ENCODE results near the gene FOXP1.

The FOXP1 gene

DNA sequence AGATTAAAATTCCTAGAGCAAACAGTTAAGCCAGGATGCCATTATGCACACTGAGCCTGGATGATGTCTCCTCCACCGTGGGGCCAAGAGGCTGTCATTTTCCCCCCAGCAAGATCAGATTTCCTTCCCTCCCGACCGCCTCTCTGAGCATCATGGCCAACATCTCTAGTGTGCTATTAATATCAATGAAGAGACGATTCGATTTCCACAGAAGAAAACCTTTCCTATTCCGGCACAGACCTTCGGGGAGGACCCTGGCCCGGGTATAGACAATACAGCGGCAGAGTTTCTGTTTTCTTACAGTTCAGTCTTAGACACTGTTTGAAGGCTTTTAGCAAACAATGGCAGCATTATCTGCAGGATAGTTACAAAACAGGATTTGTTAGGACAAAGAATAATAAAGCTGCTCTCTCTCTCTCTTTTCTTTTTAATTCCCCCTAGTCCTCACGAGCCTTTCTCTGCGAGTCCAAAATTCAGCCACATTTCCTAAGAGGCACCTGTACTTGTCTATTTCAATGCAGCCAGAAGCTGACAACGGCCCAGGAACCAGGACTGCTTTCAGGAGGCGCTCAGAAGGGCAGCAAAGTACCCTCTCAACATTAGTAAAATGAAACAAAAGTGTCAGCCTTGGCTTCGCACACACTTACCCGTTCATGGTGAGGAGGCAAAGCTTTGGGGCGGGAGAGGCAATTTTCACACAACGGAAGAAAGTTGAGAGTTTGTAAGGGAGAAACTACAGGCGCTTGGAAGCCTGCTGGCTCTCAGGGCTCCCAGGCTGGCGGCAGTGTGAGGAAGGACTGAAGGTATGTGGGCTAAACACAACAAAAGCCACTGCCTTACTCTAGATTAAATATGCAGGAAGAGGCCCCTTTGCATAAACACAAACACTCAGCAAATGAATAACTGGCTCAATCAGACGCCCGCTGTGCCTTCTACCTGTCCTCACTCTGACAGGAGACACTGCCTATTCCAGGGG, 278.0 kb downstream of the FOXP1 start:
- DNase-seq (ENCODE audit: low read depth): no peak

DNA sequence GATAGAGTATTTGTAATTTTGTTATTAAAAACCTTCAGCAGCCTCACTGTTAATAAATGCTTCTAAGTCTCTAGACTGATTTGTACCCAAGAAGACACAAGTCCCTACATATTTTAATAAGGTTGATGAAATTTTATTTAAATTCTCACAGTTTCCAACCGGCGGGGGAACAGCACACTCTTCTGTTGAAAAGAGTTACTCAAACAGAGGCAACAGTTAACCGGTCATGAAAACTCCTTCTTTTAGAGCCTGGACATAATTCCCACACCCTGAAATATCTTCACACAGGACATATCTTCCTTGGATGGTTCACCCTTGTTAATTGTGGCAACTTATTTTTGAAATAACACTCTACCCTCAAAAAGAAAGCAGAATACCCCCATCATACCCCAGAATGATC, 278.8 kb downstream of the FOXP1 start:
- DNase-seq (ENCODE audit: low read depth): no peak

DNA sequence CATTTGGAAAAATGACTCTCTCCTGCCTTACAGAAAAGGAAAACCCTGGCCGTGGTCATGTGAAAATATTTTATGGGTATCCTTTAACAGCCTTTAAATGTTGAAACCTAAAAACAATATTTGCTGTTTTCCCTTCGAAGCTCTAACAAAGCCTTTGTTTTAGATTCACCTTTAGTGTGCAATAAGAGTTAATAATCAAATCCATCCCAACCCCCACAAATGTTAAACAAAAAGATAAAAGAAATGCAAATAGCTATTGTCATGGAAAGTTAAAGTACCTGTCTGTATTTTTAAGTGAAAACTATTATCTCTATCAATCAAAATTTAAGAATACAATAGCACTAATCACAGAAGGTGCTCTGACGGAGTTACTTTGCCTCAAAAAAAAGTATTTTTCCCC, 279.3 kb downstream of the FOXP1 start:
- no peak for DNase-seq (ENCODE audit: low read depth)

DNA sequence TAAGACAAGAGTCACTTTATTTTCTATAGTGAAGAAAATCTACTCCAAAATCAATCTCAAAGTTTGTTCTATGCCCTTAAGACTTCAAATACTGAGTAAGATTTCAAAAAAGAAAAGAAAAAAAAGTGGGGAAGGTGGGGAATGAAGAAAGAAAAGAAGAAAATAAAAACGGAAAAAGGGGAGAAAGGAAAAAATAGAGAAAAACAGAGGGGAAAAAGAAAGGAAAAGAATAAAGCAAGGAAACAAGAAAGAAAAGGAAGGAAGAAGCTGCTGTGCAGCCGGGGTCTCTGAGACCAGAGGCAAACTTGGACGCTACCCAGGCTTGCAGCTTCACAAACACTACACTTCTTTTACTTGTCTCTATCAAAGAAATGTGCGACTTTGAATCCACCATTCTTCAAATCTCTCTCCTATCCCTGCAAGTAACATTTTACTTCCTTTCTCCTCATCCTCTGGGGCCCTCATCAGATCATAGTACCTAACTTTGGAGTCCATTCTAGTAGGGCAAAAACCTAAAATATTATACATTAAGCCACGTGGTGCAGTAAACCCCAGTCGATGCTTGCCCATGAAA, 279.8 kb downstream of the FOXP1 start:
- no peak for DNase-seq (ENCODE audit: low read depth)

DNA sequence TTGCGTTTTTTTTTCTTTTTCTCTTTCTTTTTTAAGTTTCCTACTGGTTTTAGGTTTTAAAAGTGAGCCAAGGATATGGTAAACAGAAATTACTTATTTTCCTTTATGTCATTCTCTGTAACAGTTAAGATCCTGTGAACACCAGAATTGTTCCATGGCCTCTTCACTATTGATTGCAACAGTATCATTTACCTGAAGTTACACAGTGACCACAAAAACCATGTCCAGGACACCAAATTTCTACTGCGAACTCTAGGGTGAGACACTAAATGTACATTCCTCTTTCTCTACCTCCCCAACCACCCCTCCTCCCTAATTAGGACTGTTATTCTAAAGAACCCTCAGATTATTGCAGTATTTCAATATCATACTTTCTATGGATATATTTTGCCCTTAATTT, 280.9 kb downstream of the FOXP1 start:
- DNase-seq (ENCODE audit: low read depth): no peak

DNA sequence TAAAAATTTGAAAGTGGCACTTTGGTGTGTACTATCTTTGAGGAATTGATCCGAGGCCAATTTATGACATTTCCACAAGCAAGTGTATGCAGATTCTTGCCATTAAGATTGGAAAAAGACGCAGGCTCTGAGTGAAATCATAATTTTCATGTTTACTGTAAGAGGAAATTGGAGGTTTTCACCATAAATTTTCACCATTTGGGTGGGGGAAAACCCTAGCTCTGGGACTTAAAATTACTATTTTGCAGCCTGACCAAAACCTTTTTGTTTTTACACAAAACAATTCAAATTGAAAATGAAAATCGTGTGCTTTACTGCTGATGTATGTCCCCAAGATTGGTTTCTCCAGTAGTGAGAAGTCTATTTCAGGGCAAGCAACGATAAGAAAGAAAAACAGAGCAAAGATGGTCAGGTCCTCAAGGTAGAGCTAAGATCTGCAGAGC, 282.6 kb downstream of the FOXP1 start:
- DNase-seq (ENCODE audit: low read depth): no peak

DNA sequence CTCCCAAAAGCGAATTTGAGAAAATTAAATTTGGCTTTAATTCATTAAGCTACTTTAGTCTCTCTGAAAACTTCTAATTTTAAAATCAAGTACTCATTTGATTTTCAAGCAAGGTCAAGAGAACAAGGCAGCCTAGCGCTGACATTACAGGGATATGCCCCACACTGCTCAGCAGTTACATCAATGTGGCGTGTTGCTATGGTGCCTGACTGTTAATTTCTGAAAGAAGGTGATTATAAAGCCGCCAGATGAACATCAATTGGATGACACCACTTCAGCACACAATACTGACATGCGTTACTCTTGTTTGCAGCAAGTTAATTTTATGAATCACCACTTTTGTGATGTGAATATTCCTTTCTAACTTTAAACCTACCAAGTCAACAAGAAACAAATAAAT, 284.4 kb downstream of the FOXP1 start:
- DNase-seq (ENCODE audit: low read depth): no peak

DNA sequence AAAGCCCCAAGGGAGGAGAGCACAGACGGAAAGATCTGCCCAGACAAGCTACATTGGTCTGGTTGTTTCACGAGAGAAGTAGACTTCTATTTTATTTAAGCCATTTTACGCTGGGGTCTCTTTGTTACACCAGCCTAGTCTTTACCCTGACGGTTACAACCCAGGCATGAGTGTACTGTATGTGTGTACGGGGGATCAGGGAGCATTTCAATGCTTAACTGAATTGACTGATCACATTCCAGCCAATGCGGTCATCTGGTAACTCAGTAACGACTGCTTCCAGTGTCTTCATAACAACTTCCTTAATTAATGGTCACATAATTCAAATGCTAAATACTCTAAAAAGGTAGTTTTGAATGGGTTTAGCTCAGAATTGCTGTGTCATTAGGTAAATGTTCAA, 288.6 kb downstream of the FOXP1 start:
- no peak for DNase-seq (ENCODE audit: low read depth)

DNA sequence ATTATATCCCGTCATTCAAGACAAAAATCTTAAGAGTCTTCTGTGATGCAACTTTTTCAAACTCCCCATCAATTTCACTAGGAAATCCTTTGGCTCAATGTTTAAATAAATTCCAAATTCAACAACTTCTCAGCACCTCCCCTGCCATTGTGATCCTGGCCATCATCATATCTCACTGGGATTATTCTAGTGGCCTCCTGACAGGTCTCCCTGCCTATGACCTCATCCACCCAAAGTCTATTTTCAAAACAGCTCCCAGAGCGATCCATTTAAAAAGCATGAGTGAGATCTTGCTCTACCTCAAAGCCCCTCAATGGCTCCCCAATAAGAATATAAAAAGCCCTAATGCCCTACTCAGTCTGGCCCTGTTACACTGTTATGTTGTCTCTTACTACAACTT, 293.2 kb downstream of the FOXP1 start:
- DNase-seq (ENCODE audit: low read depth): no peak

DNA sequence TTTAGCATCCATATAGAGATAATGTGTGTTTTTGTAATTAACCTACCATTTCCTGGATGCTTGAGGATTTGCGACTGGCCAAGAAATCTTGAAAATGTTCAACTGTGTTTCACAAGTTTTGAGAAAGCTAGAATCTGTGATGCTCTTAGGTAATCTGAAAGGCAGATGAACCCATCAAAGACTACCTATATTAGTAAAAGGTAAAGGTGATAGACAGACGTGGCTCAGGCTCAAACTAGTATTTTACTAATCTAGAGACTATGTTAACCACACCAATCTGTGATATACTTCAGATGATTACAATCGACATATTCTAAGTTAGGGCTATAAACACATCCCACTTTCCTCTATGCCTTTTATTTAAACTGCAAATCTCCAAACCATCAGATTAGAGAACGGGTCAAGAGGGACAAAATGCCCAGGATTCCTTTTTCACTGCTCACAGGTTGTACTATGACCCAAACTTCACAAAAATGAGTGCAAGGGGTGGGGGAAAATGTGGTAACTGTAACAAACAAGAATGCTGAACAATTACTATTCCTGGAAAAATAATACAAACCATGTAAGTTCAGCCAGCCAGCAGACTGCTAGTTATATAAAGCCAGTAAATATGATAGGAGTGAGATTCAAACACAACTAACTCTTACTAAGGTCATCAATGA, 295.1 kb downstream of the FOXP1 start:
- DNase-seq (ENCODE audit: low read depth): no peak

DNA sequence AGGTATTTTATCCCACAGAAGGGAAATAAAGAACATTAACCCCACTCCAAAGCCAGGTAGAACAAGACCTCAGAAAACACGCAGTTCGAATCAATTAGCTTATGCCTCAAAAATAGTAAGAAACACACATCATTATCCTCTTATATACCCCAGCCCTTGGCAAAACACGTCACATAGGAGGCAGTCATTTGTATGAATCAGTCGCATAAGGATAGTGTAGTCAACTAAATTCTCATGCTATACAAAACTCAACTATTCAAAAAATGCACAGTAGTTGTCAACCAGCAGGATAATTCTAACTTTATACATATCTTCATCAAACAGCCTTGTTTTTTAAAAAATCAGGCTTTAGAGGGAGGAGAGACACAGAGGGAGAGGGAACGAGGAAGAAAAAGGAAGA, 298.4 kb downstream of the FOXP1 start:
- DNase-seq (ENCODE audit: low read depth): no peak

DNA sequence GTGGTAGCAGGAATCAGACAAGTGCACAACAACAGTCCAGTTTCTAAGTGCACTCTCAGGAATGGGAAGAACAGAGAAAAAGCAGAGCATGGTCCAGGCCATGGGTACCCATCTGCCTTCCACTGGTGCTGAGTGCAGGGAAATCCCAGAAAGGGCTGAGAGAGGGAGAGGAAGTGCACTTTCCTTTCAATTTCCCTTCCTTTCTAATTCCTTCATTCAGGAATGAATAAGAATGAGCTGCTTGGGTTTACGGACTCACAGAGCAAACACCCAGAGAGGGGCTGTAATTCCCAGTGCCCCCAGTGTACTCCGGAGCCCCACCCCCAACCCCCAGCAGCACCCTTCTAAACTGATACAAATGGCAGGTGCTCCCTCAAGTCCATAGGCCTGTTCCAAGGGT, 300.6 kb downstream of the FOXP1 start:
- no peak for DNase-seq (ENCODE audit: low read depth)

DNA sequence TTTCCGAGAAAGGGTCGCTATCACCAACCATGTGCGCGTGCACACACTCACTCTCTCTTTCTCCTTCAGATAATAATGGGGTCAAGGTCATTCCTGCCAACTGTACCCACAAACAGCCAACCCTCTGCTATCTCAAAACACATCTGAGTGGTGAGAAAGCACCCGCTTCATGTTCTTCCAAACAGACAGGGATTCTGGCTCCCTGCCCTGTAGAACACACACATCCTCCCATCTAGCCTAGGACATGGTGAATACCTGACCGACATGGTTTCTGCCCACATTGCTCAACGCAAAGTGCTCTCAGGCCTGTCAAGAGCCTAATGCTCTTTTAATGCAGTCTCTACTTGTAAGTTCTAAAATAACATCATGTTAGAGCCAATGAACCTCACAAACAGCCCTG, 302.2 kb downstream of the FOXP1 start:
- DNase-seq (ENCODE audit: low read depth): peak; percentile 3

DNA sequence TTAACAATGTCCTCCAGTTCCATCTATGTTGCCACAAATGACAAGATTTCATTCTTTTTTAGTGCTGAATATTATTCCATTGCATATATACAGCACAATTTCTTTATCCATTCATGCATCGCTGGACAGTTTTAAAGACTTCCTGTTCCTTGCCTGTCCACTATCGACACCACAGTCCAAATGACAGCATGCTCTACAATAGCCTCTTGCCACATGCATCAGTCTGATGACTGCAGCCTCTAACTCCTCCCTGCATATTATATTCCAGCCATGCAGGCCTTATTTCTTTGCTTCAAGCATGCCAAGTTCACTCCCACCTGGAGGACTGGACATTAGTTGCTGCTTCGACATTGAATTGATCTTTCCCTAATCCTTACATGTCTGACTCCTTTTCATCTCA, 306.2 kb downstream of the FOXP1 start:
- DNase-seq (ENCODE audit: low read depth): no peak

DNA sequence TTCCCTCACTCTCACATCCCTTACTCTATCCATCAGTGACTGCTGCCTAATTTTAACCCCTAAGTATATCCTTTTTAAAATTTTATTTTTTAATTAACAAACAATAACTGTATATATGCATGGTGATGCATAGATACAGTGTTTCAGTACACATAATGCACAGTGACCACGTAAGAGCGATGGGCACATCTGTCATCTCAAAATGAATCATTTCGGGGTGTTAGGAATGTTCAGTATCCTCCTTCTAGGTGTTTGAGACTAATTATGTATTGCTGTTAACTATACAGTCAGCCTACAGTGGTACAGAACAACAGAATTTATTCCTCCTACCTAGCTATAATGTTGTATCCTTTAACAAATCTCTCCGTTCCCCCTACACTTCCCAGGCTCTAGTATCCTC, 307.0 kb downstream of the FOXP1 start:
- DNase-seq (ENCODE audit: low read depth): no peak

DNA sequence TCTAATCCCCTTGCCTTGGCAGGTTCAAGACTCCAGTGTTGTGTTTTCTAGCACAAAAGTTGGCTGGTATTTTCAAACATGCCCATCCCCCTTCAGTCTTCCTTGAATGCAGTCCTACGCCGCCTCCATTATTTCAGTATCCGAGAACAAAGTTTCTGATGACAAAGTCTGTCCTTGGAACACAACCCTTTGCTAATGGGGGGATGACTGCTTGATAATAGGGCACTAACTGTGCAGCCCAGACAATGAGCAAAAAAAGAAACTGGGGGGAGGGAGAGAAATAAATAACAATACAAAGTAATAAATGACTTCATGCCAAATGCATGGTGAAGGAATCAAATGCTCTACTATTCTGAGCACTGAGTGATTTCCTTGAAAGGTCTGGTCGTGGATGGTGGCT, 310.1 kb downstream of the FOXP1 start:
- no peak for DNase-seq (ENCODE audit: low read depth)

DNA sequence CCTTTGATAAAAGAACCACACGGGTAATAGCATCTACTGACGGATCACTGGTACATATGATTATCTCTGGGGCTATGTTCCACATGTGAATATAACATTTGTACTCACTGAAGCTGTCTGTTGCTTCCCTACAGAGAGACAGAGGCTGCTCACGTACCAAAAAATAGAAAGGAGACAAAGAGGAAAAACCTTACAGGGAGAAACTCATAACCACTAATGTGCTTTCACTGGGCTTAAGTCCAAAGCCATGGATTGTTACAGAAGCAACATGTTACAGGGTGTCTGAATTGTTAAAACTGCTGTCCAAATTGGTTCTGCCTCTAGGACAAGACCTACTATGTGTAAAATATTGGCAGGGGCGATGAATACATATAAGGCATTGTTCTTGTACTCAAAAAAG, 311.9 kb downstream of the FOXP1 start:
- no peak for DNase-seq (ENCODE audit: low read depth)

DNA sequence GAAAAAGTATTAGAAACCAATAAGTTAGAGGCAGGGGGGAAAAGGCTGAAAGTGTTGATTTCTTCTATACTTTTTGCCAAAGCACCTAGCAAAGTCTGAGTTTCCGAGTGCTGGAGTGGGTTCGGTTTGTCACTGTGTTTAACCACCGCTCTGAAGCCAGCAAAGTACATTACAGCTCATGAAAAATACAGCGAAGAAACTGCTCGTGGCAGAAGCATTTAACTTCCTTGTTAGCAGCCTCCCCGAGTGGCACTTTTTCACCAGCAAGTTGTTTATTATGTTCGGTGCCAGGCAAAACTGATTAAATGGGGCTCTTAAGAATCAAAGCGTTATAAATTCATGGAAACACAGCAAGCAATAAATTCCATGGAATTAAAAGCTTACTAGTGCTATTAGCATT, 313.6 kb downstream of the FOXP1 start:
- no peak for DNase-seq (ENCODE audit: low read depth)

DNA sequence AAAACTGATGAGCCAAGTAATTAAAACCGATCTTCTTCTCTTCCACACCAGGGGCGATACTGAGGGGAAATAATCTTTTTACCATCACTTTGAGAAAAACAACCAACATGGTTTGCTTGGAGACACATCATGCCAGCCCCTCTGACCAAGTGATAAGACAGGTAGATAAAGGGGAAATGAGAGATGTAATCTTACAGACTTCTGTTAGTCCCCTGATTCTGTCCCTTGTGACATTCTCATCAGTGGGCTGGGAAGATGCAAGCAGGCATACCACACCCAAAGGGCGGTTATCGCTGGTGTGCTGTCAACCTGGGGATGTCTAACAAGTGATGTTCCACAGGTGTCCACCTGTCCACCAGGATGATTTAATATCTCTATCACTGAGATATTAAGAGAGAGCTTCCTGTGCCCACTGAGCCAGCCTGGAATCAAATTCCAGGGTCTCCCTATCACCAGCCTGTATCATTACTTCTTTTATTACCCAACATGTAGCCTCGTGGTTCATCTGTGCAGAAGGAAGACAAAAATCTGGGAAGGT, 315.0 kb downstream of the FOXP1 start:
- DNase-seq (ENCODE audit: low read depth): no peak

DNA sequence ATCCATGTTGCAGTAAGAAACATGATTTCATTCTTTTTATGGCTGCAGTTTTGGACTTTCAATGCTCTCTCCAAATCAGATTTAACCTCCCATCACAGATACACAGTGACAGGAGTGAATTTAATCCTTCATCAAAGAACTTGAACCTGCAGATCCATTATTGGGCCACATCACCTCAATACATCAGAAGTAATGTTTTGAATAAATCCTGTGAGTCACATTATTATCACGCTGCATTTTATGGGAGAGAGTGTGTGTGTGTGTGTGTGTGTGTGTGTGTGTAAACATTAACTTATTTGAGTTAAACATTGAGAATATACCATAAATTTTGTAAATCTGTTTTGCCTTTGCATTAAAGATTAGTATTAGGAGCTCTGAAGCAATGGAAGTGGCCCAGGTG, 316.7 kb downstream of the FOXP1 start:
- DNase-seq (ENCODE audit: low read depth): no peak

DNA sequence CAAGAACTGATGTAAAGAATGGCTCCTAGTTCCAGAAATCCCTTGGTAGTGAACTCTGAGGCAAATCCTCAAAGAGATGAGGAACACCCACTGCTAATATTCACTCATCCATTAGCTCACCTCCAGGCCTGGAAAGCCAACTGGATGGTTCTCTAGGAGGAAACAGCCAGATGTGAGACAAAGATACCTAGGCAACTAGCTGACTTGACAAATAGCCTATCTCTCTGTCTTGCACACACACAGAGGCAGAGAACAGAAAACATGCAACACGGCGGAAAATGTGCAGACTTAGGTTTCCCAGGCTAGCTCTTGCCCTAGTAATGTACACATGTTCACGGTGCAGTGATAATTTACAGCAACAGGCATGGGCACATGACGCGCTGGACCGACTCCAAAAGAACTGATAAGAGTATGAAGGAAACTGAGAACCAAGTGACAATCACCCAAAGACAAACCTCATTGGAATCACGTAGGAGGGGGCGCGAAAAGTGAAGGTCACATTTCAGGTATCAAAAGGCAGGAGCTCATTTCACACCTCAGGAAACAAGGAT, 318.1 kb downstream of the FOXP1 start:
- no peak for DNase-seq (ENCODE audit: low read depth)

DNA sequence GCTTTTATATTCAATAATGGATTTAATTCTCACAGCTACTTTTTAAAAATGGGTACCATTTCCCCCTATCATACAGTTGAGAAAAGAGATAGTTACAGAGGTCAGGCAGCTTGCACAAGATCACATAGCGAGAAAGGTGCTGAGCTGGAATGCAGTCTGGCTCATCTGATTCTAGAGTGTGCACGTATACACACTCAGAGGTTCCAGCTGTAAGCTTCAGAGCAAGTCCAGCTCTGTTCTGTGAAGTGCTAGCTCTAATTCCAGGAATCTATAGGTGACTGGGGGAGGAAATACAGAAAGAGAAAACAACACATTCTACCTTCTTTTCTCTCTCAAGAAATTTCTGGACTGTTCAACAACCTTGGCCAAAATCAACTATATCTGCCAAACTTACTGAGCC, 318.7 kb downstream of the FOXP1 start:
- DNase-seq (ENCODE audit: low read depth): no peak
